ENCODE results near the gene CNTNAP4. TPM values are rescaled to one million over a fixed set of nuclear protein-coding genes. Genes with fewer than 3 reads are reported as not detected.

The CNTNAP4 gene
- total and polyA plus RNA-seq, 10 donors, result 0.23 TPM; not detected in 9

DNA sequence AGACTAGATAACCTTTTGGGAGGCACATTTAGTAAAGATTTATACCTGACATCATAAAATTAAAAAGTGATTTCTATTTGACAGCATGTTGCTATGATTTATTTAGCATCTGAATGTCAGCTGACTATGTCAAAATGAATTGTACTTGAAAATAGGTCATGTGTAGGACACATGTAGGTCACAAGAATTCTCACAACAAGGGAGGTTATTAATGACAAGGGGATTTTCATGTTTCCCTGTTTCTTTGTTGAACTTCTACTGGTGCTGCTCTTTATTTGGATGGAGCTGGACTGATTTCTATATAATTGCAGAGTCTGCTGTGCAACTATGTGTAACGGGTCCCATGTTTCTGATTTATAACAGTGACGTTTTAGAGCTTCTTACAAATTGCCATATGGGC is 144.4 kb downstream of the CNTNAP4 start:
- Histone ChIP-seq H3K36me3 (no peaks in the 10 kb centered on the region), H3K4me3 (no peak overlapping the region), H3K27me3 (replicated peaks in 1 of 7) (no peaks in the 10 kb centered on the region), H3K4me1 (no peaks in the 10 kb centered on the region), H3K9me3 (peaks cover 0 to 10% (median 0%) of the 10 kb centered on the region in 8 donors), H3K27ac (no peak overlapping the region)
- WGBS, 5 donors, result 60 to 82% (median 73%) methylated on average over 2 of the region's 2 CpGs
- DNase-seq, result no peak
- intact Hi-C loops (cut with DNase I; ENCODE audit: low total_unique reads), result no loop called here
- TF ChIP-seq POLR2A (IDR thresholded peaks at IDR 0.05), result no peak

GRCh38 chr16:76428858-76429257 is 151.7 kb downstream of the CNTNAP4 start:
- no peak overlapping the region for H3K27ac ChIP-seq
- H3K4me1 ChIP-seq, result no peaks in the 10 kb centered on the region
- no peak for DNase-seq
- intact Hi-C loops (cut with DNase I; ENCODE audit: low total_unique reads), result no loop called here
- no peaks in the 10 kb centered on the region for H3K36me3 ChIP-seq
- WGBS, 5 donors, result 83 to 93% (median 87%) methylated on average over 5 of the region's 5 CpGs
- no peaks in the 10 kb centered on the region for H3K9me3 ChIP-seq
- no peaks in the 10 kb centered on the region for H3K27me3 ChIP-seq (replicated peaks in 1 of 7)
- TF ChIP-seq POLR2A (IDR thresholded peaks at IDR 0.05), result no peak
- TF ChIP-seq CTCF (IDR thresholded peaks at IDR 0.05 in 8 of 11, conservative IDR thresholded peaks at IDR 0.05 in 3 of 11), result no peak
- TF ChIP-seq POLR2AphosphoS5 (IDR thresholded peaks at IDR 0.05), result no peak
- no peak overlapping the region for H3K4me3 ChIP-seq

- intact Hi-C loops (cut with DNase I; ENCODE audit: low total_unique reads), result no loop called here
- no peaks in the 10 kb centered on the region for H3K4me1 ChIP-seq
- TF ChIP-seq POLR2AphosphoS5 (IDR thresholded peaks at IDR 0.05) (no peak), POLR2A (IDR thresholded peaks at IDR 0.05) (no peak), CTCF (IDR thresholded peaks at IDR 0.05 in 8 of 11, conservative IDR thresholded peaks at IDR 0.05 in 3 of 11) (no peak)
- H3K4me3 ChIP-seq, result no peak overlapping the region
- no peak for DNase-seq
- no peaks in the 10 kb centered on the region for H3K27me3 ChIP-seq (replicated peaks in 1 of 7)
- no peaks in the 10 kb centered on the region for H3K9me3 ChIP-seq
- WGBS, 5 donors, result 79 to 87% (median 85%) methylated on average over 3 of the region's 3 CpGs
- H3K27ac ChIP-seq, result no peak overlapping the region
- no peaks in the 10 kb centered on the region for H3K36me3 ChIP-seq
These were observed 164.2 kb downstream of the CNTNAP4 start for GRCh38 chr16:76441391-76441790.

GRCh38 chr16:76441876-76442275 is 164.7 kb downstream of the CNTNAP4 start:
- intact Hi-C loops (cut with DNase I; ENCODE audit: low total_unique reads), result no loop called here
- H3K4me1 ChIP-seq, result no peaks in the 10 kb centered on the region
- WGBS, 5 donors, result 61 to 82% (median 70%) methylated on average over 3 of the region's 3 CpGs

More at GRCh38 chr16:76441876-76442275, 164.7 kb downstream of the CNTNAP4 start:
- no peak overlapping the region for H3K4me3 ChIP-seq
- no peaks in the 10 kb centered on the region for H3K9me3 ChIP-seq
- DNase-seq, result no peak
- H3K27me3 ChIP-seq (replicated peaks in 1 of 7), result no peaks in the 10 kb centered on the region
- TF ChIP-seq POLR2AphosphoS5 (IDR thresholded peaks at IDR 0.05) (no peak), POLR2A (IDR thresholded peaks at IDR 0.05) (no peak), CTCF (IDR thresholded peaks at IDR 0.05 in 8 of 11, conservative IDR thresholded peaks at IDR 0.05 in 3 of 11) (no peak)
- no peaks in the 10 kb centered on the region for H3K36me3 ChIP-seq
- no peak overlapping the region for H3K27ac ChIP-seq

Data from spleen (tissue), 11 donors.